HG03571 (cell line): ENCODE data around the gene TKT.
"Not testable (repeated sequence)": the region's sequence is repeated elsewhere in the genome, so short reads cannot be mapped to it uniquely, and the experiment has no call there.

ENCODE experiments used
- ATAC-seq: cut with Tn5 transposase; IDR thresholded peaks from one replicate; pipeline ENCODE4 v1.9.1; 2021; ENCODE audit not compliant: unreplicated experiment

The TKT gene

DNA sequence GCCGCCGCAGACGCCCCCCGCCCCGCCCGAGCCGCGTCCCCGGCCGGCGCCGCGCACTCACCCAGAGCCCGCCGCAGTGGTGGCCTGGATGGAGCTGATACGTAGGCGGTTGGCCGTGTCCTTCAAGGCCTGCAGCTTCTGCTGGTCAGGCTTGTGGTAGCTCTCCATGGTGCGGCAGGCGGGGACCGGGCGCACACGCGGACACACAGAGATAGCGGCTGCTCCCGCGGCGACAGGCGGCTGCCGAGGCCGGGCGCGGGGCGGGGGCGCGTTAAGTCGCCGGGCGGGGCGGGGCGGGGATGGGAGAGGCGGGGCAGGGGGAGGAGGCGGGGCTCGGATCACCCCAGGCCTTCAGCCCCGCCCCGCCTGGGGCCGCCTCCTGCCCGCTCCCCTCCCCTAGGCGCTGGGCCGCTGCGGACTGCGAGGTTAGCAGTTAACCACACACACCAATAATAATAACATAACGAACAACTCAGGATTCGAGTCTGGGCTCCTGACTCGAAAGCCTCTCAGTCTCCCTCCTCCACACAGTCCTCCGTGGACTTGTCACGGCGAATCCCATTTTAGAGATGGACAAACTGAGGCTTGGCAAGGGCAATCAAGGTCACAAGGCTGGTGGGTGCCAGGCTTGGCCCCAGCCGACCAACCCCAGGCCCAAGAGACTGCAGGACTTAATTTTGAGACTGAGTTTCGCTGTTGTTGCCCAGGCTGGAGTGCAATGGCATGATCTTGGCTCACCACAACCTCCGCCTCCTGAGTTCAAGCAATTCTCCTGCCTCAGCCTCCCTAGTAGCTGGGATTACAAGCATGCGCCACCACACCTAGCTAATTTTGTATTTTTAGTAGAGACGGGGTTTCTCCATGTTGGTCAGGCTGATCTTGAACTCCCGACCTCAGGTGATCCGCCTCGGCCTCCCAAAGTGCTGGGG is at the start of gene TKT:
Gene TKT (minus strand): TSS at position 248 of the 929 bp plus-strand sequence. CDS start 80 bp downstream, at position 168.
- ATAC-seq, result peak; percentile 60

- ATAC-seq, result no peak
These were observed 48.1 kb upstream of the TKT start for GRCh38 chr3:53303957-53304356.

GRCh38 chr3:53303549-53303948 is 47.7 kb upstream of the TKT start:
- ATAC-seq, result no peak

DNA sequence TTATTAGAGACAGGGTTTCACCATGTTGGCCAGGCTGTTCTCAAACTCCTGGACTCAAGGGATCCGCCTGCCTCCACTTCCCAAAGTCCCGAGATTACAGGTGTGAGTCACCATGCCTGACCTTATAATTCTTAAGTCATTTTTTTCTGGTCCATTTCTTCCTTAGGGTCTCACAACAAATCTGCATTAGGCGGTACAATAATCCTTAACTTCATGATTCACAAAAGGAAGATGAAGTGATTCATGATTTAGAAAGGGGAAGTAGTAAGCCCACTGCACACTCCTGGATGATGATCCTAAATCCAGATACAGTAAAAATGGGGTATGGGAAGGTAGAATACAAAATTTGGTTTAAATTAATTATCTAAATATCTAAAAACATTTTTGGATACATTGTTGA is 45.0 kb upstream of the TKT start:
- no peak for ATAC-seq

DNA sequence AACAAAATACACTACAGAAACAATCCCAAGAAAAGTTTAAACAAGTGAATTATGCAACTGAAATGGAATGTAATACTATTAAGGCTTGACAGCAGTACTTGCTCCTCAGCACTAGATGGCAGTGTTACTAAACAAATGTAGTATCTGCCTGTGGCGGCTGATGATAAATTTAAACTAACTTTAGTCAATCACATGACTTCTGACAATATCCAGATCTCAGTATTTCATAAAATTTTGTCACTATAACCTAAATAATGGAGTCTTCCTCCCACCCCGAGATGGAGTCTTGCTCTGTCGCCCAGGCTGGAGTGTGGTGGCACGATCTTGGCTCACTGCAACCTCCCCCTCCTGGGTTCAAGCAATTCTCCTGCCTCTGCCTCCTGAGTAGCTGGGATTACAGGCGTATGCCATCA is 43.8 kb upstream of the TKT start:
- not testable (repeated sequence) for ATAC-seq

- no peak for ATAC-seq
These were observed 39.6 kb upstream of the TKT start for GRCh38 chr3:53295410-53295809.

DNA sequence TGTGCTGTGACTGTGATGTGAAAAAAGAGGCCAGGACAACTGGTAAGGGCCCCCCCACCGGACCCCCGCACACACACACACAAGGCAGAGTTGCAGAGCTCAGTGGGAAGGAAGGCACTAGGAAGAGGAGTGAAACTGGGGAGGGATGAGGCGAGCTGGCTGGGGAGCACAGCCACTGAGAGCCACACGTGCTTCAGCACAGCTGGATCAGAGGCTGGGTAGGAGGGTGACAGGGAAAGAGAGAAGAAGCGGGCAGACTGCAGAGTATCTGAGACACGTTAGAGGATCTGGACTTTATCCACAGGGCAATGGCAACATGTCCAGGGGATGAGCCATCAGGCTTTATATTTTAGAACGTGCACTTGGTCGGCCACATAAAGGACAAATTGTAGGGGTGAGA is 38.0 kb upstream of the TKT start:
- no peak for ATAC-seq

- no peak for ATAC-seq
These were observed 32.4 kb upstream of the TKT start for GRCh38 chr3:53288214-53288613.

DNA sequence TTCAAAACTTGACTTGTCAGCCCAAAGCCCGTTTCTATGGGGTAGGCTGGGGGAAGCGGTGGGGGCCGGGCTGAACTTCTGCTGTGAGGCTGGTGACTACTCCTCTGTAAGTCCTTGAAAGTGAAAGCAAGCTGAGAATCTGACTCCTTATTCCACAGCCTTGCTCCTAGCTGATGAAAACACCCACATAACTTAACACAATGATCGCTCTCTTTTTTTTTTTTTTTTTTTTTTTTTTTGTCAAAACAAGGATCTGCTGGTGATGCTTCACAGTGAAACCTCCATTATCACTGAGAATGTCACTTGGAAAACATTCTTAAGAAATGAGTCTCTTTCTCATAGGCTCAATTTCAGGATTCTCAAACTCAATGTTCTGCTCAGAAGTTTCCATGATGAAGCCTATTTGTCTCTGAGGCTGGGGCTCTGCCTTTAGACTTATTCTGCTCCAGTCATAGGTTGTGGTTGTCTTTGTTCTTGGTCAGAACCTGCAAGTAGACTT is 31.4 kb upstream of the TKT start:
- no peak for ATAC-seq

- no peak for ATAC-seq
These were observed 30.9 kb upstream of the TKT start for GRCh38 chr3:53286727-53287126.

- ATAC-seq, result no peak
These were observed 26.8 kb upstream of the TKT start for GRCh38 chr3:53282581-53282980.

- ATAC-seq, result no peak
These were observed 22.8 kb upstream of the TKT start for GRCh38 chr3:53278667-53279066.

DNA sequence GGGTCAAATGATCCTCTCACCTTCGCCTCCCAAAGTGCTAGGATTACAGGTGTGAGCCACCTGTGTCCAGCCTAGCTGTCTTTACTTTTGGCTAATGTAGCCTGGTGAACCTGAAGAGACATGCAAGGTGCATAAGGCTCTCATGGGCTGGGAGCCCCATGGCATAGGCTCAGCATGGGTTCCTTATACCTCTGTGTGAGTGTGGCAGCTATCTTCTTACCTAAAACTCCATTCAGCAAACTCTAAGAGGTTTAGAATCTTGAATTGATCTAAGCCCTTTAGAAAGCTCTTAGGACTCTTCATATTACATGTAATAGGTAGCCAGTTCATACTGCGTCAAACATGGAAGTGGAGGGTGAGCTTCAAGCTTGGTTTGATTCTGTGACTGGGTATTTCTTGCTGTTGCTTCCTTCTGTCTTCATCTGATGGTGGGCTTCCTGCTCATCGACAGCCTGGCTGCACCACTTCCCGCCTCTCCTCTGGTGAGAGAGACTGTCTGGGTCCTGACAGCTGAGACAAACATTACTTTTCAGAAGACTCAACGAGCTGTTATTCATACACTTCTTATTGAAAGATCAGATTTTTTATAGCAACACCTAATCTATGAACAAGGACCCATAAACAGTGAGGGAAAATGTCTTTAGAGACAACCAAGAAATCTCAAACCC is 19.2 kb upstream of the TKT start:
- ATAC-seq, result no peak

DNA sequence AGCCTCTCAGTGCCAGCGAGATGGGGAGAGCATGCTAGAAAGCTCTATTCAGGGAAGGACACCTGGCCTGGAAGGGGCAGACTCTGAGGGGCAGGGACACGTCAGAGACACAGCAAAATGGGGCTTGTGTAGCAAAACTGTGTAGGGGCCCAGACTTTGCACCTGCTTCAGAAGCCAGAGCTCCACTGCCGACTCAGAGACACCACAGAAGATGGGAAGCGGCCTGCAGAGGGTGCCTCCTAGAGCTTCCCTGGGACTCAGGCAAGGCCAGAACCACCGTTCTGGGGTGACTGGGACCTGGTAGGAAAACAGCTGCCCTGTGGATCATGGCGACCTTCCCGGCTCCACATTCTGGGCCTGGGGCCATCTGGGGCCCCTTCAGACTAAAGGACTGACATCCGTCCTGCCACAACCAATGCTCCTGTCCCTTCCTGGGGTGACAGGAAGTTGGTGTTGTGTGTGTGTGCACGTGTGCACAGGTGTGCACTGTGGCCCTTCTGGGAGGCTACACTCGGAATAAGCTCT is 17.4 kb upstream of the TKT start:
- no peak for ATAC-seq

DNA sequence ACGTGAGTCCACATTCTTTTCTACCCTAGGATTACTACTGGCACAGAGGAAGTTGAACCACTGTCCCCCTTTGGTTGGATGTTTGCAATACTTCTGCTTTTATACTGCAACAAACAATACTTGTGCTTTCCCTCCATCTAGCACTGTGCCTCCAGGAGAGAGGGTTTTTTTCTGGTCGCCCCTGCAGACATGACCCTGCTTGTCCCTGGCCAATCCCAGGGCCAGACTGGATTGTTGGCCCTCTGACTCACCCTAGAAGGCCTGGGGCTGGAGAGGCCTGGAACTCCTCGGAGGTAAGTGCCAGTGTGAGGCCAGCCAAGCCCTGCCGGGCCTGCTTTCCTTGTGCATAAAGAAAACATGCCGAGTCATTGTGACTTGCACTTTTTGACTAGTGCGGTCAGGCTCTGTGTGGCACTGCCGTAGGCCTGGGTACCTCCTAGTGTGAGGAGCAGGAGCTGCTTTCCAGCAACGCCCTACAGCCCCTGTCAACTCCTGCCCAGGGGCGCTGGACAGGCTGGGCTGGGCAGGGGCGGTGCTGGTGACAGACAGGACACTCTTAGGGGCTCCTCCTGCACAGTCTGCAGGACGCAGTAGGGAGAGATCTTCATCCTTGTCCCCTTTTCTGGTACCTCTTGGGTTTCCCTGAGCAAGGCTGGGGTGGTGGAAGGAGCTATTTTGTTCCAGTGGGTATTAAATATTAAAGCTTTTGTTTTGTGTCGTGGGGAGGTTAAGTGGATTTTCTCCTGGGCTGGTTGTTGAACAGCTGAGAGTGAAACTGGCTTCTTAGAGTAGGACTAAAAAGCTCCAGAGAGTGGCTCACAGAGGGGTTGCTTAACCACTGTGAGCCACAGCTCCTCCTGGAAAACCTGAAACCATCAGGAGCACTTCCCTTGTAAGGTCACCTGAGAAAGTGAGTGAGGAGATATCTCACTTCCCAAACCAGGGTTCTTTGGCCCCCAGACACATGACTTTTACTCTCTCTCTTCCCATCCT is 14.4 kb upstream of the TKT start:
- no peak for ATAC-seq

DNA sequence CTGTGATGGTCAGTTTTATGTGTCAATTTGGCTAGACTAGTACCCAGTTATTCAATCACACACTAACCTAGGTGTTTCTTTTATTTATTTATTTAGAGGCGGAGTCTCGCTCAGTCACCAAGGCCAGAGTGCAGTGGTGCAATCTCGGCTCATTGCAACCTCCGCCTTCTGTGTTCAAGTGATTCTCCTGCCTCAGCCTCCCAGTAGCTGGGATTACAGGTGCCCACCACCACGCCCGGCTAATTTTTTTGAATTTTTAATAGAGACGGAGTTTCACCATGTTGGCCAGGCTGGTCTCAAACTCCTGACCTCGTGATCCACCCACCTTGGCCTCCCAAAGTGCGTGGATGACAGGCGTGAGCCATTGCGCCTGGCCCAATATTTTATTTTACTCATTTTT is 13.4 kb upstream of the TKT start:
- ATAC-seq, result not testable (repeated sequence)

DNA sequence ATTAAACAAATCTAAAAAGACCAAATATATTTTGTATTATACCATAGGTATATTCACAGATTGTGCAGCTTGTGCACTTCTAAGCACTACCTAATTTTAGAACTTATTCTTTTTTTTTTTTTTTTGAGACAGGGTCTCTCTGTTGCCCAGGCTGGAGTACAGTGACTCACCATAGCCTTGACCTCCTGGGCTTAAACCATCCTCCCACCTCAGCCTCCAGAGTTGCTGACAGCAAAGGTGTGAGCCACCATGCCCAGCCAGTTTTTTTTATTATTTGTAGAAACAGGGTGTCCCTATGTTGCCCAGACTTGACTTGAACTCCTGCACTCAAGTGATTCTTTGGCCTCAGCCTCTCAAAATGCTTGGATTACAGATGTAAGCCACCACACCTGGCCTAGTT is 11.9 kb upstream of the TKT start:
- ATAC-seq, result no peak

DNA sequence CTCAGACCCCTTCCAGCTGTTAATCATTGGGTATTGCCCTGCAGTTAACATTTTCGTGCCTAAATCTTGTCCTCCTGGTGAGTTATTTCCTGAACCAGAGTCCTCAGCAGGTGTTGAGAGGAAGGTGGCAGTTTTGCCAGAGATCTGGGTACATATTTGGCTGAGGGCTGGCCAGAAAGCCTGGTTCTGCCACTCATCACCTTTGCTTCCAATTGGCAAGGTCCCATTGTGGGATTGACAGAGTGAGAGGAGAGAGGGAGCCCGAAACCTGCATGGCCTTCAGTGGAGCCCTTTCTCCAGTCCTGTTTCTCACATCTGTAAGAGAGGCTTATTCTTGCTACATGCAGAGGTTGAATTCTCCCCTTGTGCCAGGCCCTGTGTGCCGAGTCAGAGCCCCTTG is 8.9 kb upstream of the TKT start:
- no peak for ATAC-seq

DNA sequence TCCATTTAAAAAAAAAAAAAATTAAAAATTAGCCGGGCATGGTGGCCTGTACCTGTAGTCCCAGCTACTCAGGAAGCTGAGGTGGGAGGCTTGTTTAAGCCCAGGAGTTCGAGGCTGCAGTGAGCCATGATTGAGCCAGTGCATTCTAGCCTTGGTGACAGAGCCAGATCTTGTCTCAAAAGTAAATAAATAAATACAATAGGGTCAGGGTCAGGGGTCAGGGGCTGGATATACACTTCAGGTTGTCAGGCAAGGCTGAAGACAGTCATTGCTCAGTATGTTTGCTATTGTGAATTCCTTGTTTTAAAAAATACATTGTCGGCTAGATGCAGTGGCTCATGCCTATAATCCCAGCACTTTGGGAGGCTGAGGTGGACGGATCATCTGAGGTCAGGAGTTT is 8.1 kb upstream of the TKT start:
- no peak for ATAC-seq

GRCh38 chr3:53261712-53262111 is 5.9 kb upstream of the TKT start:
- no peak for ATAC-seq
